HEK293T (cell line): ENCODE data around the gene GRIN3B.

Experiments
- FOXA1 ChIP-seq: fragments of 450-650 bp; IDR thresholded peaks from 2 replicates; pipeline ENCODE4 v1.6.1; 2016; ENCODE audit warnings: mild to moderate bottlenecking
- HDGF ChIP-seq: fragments of 450-650 bp; IDR thresholded peaks from 2 replicates; pipeline ENCODE4 v1.6.1; 2017; ENCODE audit warnings: antibody characterized with exemption, borderline replicate concordance
- SP1 ChIP-seq: fragments of 450-650 bp; IDR thresholded peaks from 2 replicates; pipeline ENCODE4 v1.6.1; 2017
- SUZ12 ChIP-seq: fragments of 450-650 bp; IDR thresholded peaks from 2 replicates; pipeline ENCODE4 v1.6.1; 2016; ENCODE audit warnings: mild to moderate bottlenecking

DNA sequence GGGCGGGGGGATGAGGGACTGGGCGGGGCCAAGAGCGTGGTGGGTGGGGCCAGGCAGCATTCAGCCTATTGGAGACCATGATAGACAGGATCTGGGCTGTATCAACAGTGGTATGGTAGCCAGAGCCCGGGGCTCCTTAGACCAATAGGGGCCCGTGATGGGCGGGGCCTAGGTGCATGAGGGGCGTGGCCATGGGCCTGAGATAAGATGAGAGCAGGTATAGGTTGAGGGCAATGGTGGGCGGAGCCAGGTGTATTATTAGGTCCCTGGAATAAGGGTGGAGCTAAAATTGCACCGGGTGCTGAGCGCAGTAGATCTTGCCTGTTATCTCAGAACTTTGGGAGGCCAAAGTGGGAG, 45.0 kb downstream of the GRIN3B start:
- no peak for TF ChIP-seq SUZ12
- no peak for TF ChIP-seq FOXA1
- TF ChIP-seq HDGF, result no peak
- TF ChIP-seq SP1, result no peak
